Measurements from ENCODE around the gene RERG. TPM values are rescaled to one million over a fixed set of nuclear protein-coding genes. Genes with fewer than 3 reads are reported as not detected.
"Not testable (repeated sequence)": the region's sequence is repeated elsewhere in the genome, so short reads cannot be mapped to it uniquely, and the experiment has no call there.

Gene RERG
- total and polyA plus RNA-seq, 4 donors, result 1.0 to 1.4 (median 1.1) TPM

GRCh38 chr12:15090441-15090840 is 130.8 kb downstream of the RERG start:
- H3K9me3 ChIP-seq (ENCODE audit: control insufficient read depth in 4 of 4, low read length in 3 of 4), result no peaks in the 10 kb centered on the region
- no peak overlapping the region for H3K9ac ChIP-seq (ENCODE audit: low read depth in 1 of 2, low read length in 2 of 2)
- H3K36me3 ChIP-seq (ENCODE audit: control insufficient read depth in 4 of 4, insufficient read depth in 3 of 4, low read depth in 1 of 4, low read length in 3 of 4), result no peaks in the 10 kb centered on the region
- TF ChIP-seq HNF4A (conservative IDR thresholded peaks at IDR 0.05) (no peak), FOXA2 (IDR thresholded peaks at IDR 0.05) (no peak)
- H3K27ac ChIP-seq (ENCODE audit: low read depth in 1 of 2, low read length in 2 of 2), result no peak overlapping the region
- DNase-seq (ENCODE audit: low spot score), result no peak
- peaks cover 0 to 3% (median 0%) of the 10 kb centered on the region in 4 donors for H3K27me3 ChIP-seq (ENCODE audit: control insufficient read depth in 4 of 4, insufficient read depth in 4 of 4, low read length in 3 of 4)
- 67% methylated on average over 2 of the region's 2 CpGs for WGBS
- no peak overlapping the region for H3K4me3 ChIP-seq (ENCODE audit: low read depth in 1 of 3, low read length in 3 of 3)
- no peaks in the 10 kb centered on the region for H3K4me1 ChIP-seq (ENCODE audit: control insufficient read depth in 4 of 4, insufficient read depth in 4 of 4, low read length in 3 of 4)

- Histone ChIP-seq H3K4me1 (ENCODE audit: control insufficient read depth in 4 of 4, insufficient read depth in 4 of 4, low read length in 3 of 4) (no peaks in the 10 kb centered on the region), H3K27me3 (ENCODE audit: control insufficient read depth in 4 of 4, insufficient read depth in 4 of 4, low read length in 3 of 4) (peaks cover 0 to 6% (median 0%) of the 10 kb centered on the region in 4 donors), H3K9ac (ENCODE audit: low read depth in 1 of 2, low read length in 2 of 2) (no peak overlapping the region), H3K4me3 (ENCODE audit: low read depth in 1 of 3, low read length in 3 of 3) (no peak overlapping the region), H3K9me3 (ENCODE audit: control insufficient read depth in 4 of 4, low read length in 3 of 4) (no peaks in the 10 kb centered on the region), H3K36me3 (ENCODE audit: control insufficient read depth in 4 of 4, insufficient read depth in 3 of 4, low read depth in 1 of 4, low read length in 3 of 4) (no peaks in the 10 kb centered on the region), H3K27ac (ENCODE audit: low read depth in 1 of 2, low read length in 2 of 2) (no peak overlapping the region)
- 66% methylated on average over 1 of the region's 1 CpG for WGBS
- no peak for DNase-seq (ENCODE audit: low spot score)
- TF ChIP-seq SP1 (IDR thresholded peaks at IDR 0.05) (no peak), NR2F2 (IDR thresholded peaks at IDR 0.05) (no peak), MAX (IDR thresholded peaks at IDR 0.05) (no peak), YY1 (IDR thresholded peaks at IDR 0.05) (no peak), CTCF (IDR thresholded peaks at IDR 0.05; ENCODE audit: low read depth, low read length, missing input control) (no peak), RXRA (IDR thresholded peaks at IDR 0.05) (no peak), HNF4G (IDR thresholded peaks at IDR 0.05) (no peak), EGR1 (IDR thresholded peaks at IDR 0.05; ENCODE audit: low read depth in 2 of 2) (no peak), FOXA1 (IDR thresholded peaks at IDR 0.05) (no peak), ZBTB33 (IDR thresholded peaks at IDR 0.05) (no peak), GABPA (IDR thresholded peaks at IDR 0.05 in 1 of 2, conservative IDR thresholded peaks at IDR 0.05 in 1 of 2) (no peak)
Observed at GRCh38 chr12:15088105-15088504, 133.1 kb downstream of the RERG start.

- not testable (repeated sequence) for DNase-seq (ENCODE audit: low spot score); H3K4me3 ChIP-seq (ENCODE audit: low read depth in 1 of 3, low read length in 3 of 3); H3K36me3 ChIP-seq (ENCODE audit: control insufficient read depth in 4 of 4, insufficient read depth in 3 of 4, low read depth in 1 of 4, low read length in 3 of 4); H3K9ac ChIP-seq (ENCODE audit: low read depth in 1 of 2, low read length in 2 of 2); H3K4me1 ChIP-seq (ENCODE audit: control insufficient read depth in 4 of 4, insufficient read depth in 4 of 4, low read length in 3 of 4); H3K9me3 ChIP-seq (ENCODE audit: control insufficient read depth in 4 of 4, low read length in 3 of 4); H3K27ac ChIP-seq (ENCODE audit: low read depth in 1 of 2, low read length in 2 of 2); H3K27me3 ChIP-seq (ENCODE audit: control insufficient read depth in 4 of 4, insufficient read depth in 4 of 4, low read length in 3 of 4)
- WGBS, result 82% methylated on average over 2 of the region's 2 CpGs
Observed at GRCh38 chr12:15077751-15078150, 143.5 kb downstream of the RERG start.
